Upper lobe of right lung (tissue), 1 donor: ENCODE data around the gene ABHD12B. TPM values are rescaled to one million over a fixed set of nuclear protein-coding genes. Genes with fewer than 3 reads are reported as not detected.

Source experiments
- ATAC-seq: fragments of 200-7000 bp; cut with Tn5 transposase; one replicate; pipeline ENCODE4 v1.9.1; 2020; ENCODE audit warnings: mild to moderate bottlenecking, moderate library complexity
- DNase-seq: peaks from one replicate; pipeline ENCODE4 v3.0.0-alpha.2; 2020
- H3K27ac ChIP-seq: fragments of 200-600 bp; one replicate; pipeline ENCODE4 v1.8.0; 2022
- H3K27me3 ChIP-seq: fragments of 200-600 bp; one replicate; pipeline ENCODE4 v1.8.0; 2022; ENCODE audit warnings: mild to moderate bottlenecking
- H3K36me3 ChIP-seq: fragments of 200-600 bp; one replicate; pipeline ENCODE4 v1.8.0; 2022
- H3K4me1 ChIP-seq: fragments of 200-600 bp; one replicate; pipeline ENCODE4 v1.8.0; 2022
- H3K4me3 ChIP-seq: fragments of 200-600 bp; one replicate; pipeline ENCODE4 v1.8.0; 2022; ENCODE audit warnings: mild to moderate bottlenecking
- H3K9me3 ChIP-seq: fragments of 200-600 bp; one replicate; pipeline ENCODE4 v1.8.0; 2022
- CTCF ChIP-seq: fragments of 200-600 bp; IDR thresholded peaks from one replicate; pipeline ENCODE4 v1.8.0; 2022; ENCODE audit warnings: antibody characterized with exemption
- intact Hi-C: fragments of 100-400 bp; cut with DNase I; formaldehyde crosslinking; loops from one replicate; pipeline ENCODE4 v1.11.0; 2022
- total RNA-seq: library from RNA; stranded (reverse); fragmentation: NEBNext Ultra II Directional; extraction: Animal tissue kit (Norgen Biotek cat#: 25700); gene quantifications from one replicate; pipeline ENCODE4 v1.2.1, GENCODE V29; 2021
- donor health status: DM: no; HTN: yes; CAD: no; lungs with severe emphysema.

Gene ABHD12B
- total RNA-seq, 1 donor from 2014 or later: 0.43 TPM

- TF ChIP-seq CTCF: no peak
- no peaks in the 10 kb centered on the region for H3K9me3 ChIP-seq
- H3K4me1 ChIP-seq: no peaks in the 10 kb centered on the region
- no peaks in the 10 kb centered on the region for H3K27me3 ChIP-seq
- ATAC-seq (no peak), DNase-seq (no peak)
- peaks cover 61% of the 10 kb centered on the region for H3K36me3 ChIP-seq
- no peak overlapping the region for H3K27ac ChIP-seq
- intact Hi-C loops: no loop called here
- H3K4me3 ChIP-seq: no peak overlapping the region
Measured at GRCh38 chr14:50920482-50921230, 48.8 kb downstream of the ABHD12B start.

- intact Hi-C loops: no loop called here
- Histone ChIP-seq H3K4me1 (no peaks in the 10 kb centered on the region), H3K4me3 (no peak overlapping the region), H3K9me3 (no peaks in the 10 kb centered on the region), H3K36me3 (peaks cover 43% of the 10 kb centered on the region), H3K27ac (no peak overlapping the region), H3K27me3 (no peaks in the 10 kb centered on the region)
- TF ChIP-seq CTCF: no peak
- no peak for DNase-seq
- no peak for ATAC-seq
Measured at GRCh38 chr14:50922803-50923202, 51.0 kb downstream of the ABHD12B start.

GRCh38 chr14:50924236-50924635 lies 52.4 kb downstream of the ABHD12B start:
- H3K27ac ChIP-seq: no peak overlapping the region
- no peak for DNase-seq
- no peaks in the 10 kb centered on the region for H3K27me3 ChIP-seq
- no peaks in the 10 kb centered on the region for H3K4me1 ChIP-seq
- H3K4me3 ChIP-seq: no peak overlapping the region
- H3K36me3 ChIP-seq: peaks cover 36% of the 10 kb centered on the region
- no peak for TF ChIP-seq CTCF
- no peaks in the 10 kb centered on the region for H3K9me3 ChIP-seq
- ATAC-seq: no peak
- intact Hi-C loops: no loop called here

GRCh38 chr14:50924843-50925242 lies 53.0 kb downstream of the ABHD12B start:
- Histone ChIP-seq H3K4me1 (no peaks in the 10 kb centered on the region), H3K27ac (no peak overlapping the region), H3K27me3 (no peaks in the 10 kb centered on the region), H3K36me3 (peaks cover 34% of the 10 kb centered on the region), H3K9me3 (no peaks in the 10 kb centered on the region), H3K4me3 (no peak overlapping the region)
- intact Hi-C loops: no loop called here
- no peak for DNase-seq
- TF ChIP-seq CTCF: no peak
- ATAC-seq: no peak

GRCh38 chr14:50926851-50927386 lies 55.1 kb downstream of the ABHD12B start:
- intact Hi-C loops: no loop called here
- Histone ChIP-seq H3K4me1 (no peaks in the 10 kb centered on the region), H3K27ac (no peak overlapping the region), H3K36me3 (peaks cover 36% of the 10 kb centered on the region), H3K27me3 (no peaks in the 10 kb centered on the region), H3K4me3 (no peak overlapping the region), H3K9me3 (no peaks in the 10 kb centered on the region)
- DNase-seq (no peak), ATAC-seq (peak; percentile 77)
- TF ChIP-seq CTCF: no peak
